ENCODE data around the gene SUDS3.
"Not testable (repeated sequence)": the region's sequence is repeated elsewhere in the genome, so short reads cannot be mapped to it uniquely, and the experiment has no call there.

Gene SUDS3

DNA sequence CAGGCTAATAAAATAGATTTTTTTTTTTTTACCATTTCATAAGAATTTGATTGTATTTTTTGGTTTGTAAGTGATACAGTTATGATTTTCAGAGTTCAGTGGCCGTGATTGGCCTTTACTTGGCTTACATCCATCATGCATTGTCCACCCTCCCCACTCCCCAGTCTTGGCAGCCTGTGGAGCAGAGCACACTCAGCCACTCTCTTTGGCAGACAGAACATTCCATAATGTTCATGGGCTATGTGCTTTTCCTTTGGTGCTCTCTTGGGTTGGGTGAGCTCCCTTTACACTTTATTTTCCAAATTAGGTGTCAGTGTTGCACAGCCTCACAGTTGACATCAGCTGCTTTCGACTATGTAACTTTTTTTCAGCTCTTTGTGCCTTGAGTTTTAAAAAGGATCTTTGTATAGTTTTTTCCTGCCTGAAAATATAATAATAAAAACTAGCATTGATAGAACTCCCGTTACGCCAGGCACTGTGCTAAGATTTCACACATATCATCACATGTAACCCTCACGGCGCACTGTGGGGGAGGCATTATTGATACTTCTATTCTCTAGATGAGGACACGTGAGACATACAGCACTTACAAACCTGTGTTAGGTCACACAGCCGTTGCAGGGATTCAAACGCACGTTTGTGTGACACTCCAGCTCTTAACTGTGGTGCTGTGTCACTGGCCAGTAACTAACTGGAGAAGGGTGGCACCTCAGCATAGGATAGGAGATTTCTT lies 21.5 kb downstream of the SUDS3 start:
- DNase-seq (ENCODE audit: low read depth), result no peak

DNA sequence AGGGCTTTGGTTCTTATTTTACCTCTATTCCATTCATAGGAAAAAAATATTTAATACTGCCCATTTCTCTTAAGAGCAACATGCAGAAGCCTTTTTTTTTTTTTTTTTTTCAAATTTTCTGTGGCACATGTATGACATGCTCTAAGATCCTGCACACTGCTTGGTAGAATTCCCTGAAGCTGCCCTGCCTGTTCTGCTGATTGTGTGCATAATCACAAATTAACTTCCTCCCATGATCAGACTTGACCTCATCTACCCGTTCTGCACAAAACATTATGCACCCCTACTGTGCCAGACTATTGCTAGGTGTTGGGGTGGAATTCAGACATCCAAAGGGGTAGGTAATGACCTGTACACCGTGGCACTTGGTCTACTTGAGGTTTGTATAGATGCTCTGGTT lies 22.2 kb downstream of the SUDS3 start:
- no peak for DNase-seq (ENCODE audit: low read depth)

DNA sequence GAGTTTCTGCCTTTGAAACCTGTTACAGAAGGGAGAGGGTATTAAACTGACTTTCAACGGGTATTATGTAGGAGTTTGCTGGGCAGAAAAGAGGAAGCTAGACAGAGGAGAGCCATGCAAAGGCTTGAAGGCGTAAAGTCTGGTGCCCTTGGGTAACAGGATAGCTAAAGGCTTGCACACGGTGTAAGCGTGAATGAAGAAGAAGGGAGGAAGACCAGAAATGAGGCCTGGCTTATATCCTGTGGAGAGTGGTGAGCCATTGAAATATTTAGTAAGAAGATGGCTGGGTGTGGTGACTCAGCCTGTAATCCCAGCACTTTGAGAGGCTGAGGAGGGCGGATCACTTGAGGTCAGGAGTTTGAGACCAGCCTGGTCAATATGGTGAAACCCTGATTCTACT lies 22.6 kb downstream of the SUDS3 start:
- DNase-seq (ENCODE audit: low read depth), result peak; percentile 34

DNA sequence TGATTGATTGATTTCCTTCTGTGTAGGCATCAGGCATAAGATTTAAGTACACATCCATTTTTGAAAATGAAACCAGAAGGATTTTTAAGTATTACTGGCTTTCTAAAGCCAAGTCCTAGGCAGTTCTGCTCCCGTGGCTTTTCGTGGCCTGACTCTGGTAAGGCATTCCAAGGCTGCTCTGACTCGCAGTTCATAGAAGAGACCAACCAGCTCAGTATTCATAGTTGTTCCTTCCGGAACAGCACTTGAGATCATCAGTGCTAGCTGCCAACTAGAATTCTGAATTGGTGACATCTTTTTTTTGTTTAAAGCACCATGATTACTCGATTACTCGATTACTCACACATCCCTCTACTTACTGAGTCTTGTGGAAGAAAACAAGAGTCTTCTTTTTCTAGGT lies 25.9 kb downstream of the SUDS3 start:
- DNase-seq (ENCODE audit: low read depth), result peak; percentile 60

DNA sequence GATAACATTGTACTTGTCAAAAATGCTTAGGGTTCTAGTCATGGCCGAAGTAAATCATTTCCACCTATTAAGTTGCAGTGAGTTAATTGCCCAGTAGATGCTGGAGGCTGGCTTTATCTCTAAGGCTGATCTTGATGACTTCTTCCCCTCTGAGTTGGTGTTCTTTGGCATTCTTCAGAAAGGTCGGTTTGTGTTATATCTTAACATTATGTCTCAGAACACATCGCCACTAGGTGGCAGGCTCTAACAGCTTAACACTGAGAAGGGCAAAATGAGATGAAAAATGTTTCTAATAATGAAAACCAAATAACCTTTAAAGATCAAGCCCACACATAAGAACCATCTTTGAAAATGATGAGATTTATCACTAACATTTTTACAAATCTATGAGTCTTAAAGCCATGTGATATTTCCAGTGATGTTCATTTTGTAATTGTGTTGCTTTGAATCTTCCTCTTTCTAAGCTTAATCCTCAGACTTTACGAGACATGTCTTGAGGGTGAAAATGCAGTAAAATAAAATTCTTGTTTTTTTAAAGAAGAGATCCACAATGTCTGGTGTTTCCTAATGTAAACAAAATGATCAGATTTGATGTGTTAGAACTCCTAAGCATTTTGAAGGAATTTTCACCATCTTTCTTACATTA lies 28.6 kb downstream of the SUDS3 start:
- peak; percentile 81 for DNase-seq (ENCODE audit: low read depth)

DNA sequence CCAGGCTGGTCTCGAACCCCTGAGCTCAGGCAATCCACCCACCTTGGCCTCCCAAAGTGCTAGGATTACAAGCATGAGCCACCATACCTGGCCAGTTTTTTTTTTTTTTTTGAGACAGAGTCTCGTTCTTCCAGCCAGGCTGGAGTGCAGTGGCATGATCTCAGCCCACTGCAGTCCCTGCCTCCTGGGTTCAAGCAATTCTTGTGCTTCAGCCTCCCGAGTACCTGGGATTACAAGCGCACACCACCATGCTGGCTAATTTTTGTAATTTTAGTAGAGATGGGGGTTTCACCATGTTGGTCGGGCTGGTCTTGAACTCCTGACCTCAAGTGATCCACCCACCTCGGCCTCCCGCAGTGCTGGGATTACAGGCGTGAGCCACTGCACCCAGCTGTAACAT lies 31.9 kb downstream of the SUDS3 start:
- DNase-seq (ENCODE audit: low read depth), result not testable (repeated sequence)

DNA sequence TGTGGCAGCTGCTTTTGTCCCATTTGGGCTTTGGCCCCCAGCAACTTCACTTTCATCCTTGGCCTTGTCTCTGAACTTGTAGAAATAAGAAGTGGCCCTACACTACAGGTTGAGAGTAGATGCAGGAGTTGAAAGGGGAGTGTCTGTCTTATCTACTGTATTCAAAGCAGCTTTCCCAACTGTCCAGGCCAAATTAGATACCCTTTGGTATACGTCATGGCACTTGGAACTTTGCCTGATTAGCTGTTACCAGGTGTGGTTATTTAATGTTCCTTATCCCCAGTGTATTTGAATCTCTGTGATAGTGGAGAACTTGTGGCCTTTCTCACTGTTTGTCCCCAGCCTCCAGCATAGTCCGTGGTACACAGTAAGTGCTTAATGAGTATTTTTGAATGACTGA lies 33.5 kb downstream of the SUDS3 start:
- DNase-seq (ENCODE audit: low read depth), result no peak

DNA sequence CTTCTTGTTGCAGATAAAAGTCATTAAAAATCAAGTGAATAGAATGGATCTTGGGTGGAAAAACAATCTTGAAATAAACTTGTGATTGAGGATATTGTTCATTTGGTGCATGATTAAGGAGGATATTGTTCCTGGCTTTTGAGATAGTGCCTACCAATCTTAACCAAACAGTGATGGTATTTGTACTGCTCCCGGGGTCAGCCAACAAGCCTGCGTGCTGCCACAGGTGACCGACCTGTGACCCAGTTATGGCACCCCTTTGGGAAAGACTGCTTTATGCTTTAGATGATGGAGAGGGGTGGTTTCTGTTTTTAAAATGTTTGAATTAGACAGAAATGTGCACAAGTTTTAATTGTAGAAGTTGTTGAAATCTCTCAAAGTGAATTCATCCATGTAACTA lies 41.6 kb downstream of the SUDS3 start:
- DNase-seq (ENCODE audit: low read depth), result no peak

DNA sequence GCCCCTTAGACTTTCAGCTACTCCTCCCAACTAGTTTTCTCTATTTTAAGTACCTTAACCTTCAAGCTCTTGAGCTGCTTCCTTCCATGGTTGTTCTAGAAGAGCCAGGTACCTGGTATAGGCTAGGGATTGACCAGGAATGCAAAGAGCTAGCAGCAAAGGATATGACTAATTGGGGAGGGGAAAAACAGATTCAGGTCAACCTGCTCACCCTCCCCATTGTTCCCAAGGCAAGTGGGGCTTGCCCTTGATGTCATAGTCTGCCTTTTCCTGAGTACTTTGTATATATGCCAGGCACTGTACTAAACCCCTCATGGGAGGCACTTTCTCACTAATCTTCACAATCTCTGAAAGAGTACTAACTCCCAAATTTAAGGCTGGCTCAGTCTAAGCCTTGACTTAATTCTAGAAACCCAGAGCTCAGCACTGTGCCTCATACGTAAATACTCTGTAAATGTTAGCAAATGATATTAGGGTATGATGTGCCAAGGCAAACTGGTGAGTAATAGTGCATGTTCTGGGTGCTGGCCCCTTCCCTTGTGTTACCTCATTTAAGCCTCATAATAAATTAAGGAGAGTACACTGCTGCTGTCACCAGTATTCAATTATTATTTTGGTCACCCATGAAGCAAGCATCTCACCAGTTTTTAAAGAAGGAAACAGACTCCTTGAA lies 42.2 kb downstream of the SUDS3 start:
- DNase-seq (ENCODE audit: low read depth), result peak; percentile 43

DNA sequence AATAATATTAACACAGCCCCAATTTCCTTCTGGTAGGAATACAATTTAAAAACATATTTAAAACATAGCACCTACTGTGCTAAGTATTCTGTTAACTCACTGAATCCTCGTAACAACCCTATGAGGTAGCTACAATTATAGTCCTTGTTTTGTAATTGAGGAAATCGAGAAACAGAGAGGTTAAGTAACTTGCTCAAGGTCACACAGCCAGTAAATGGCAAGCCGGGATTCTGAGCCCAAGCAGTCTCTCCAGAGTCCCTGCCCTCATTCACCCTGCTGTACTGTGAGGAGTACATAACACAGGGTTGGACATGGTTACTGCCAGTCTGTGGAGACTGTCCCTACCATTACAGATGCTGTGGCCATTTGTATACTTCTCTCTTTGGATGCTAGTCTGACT lies 44.3 kb downstream of the SUDS3 start:
- no peak for DNase-seq (ENCODE audit: low read depth)

DNA sequence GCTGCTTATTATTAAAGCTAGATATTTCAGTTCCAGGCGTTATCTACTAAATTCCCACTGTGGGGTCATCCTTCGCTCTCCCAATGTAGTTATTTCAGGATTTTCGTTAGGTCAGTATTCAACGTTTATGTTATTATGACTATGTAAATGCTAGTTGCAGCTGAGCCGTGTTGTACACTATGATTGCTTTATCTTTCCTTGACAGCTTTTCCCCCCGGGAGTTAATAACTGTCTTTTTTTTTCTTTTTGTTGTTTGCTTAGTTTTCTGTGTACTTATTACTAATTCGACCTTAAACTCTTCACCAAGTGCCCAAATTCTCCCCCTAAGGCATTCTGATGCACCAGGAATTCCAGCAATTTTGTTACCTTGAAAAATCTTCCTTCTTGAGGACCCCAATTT lies 48.5 kb downstream of the SUDS3 start:
- no peak for DNase-seq (ENCODE audit: low read depth)

DNA sequence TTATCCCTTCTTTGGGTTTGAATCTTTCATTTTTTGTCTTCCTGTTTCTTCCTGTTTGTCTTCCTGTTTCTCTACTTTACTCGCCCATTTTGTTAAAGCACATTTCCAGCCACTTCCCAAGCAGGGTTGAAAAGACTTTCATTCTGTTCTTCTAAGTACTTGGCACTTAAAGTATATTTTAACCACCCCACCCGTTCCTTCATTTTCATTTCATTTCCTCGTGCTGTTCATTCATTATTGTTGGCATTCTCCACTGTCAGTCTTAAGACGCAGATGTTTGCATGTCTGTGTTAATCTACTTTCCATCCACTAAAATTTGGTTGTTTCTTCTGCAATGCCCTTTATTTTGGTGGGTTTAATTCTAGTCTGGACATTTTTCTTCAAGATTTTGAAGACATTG lies 49.0 kb downstream of the SUDS3 start:
- DNase-seq (ENCODE audit: low read depth), result no peak

DNA sequence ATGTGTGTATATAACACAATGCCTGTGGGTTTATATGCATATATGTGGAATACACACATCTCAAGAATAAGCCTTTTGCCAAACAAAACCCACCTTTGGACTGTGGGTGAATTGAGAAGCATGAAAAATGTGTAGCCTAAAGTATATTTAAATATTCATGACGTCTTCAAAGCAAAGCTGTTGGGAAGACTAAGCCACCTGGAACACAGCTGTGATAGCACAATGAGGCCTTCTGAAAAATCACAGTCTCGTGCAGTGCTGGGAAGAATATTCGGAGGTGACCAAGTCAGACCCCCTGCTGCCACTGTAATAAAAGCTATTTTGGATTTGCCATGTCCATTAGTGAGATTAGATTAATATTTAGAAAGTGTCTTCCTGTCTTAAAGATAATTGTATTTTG lies 51.5 kb downstream of the SUDS3 start:
- DNase-seq (ENCODE audit: low read depth), result no peak

DNA sequence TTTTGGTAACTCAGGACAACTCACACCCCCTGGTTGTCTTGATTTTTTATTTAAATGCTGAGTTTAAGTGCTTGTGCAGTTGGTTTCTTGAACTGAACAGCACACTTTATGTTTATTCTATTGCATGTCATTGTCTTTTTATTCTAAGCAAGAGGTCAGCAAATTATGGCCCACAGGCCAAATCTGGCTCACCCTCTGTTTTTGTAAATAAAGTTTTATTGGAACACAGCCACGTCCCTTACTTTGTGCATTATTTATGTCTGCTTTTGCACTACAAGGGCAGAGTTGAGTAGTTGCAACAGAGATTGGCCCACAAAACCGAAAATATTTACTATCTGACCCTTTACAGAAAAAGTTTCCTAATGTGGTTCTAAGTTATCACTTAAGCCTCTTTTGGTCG lies 52.3 kb downstream of the SUDS3 start:
- DNase-seq (ENCODE audit: low read depth), result no peak

DNA sequence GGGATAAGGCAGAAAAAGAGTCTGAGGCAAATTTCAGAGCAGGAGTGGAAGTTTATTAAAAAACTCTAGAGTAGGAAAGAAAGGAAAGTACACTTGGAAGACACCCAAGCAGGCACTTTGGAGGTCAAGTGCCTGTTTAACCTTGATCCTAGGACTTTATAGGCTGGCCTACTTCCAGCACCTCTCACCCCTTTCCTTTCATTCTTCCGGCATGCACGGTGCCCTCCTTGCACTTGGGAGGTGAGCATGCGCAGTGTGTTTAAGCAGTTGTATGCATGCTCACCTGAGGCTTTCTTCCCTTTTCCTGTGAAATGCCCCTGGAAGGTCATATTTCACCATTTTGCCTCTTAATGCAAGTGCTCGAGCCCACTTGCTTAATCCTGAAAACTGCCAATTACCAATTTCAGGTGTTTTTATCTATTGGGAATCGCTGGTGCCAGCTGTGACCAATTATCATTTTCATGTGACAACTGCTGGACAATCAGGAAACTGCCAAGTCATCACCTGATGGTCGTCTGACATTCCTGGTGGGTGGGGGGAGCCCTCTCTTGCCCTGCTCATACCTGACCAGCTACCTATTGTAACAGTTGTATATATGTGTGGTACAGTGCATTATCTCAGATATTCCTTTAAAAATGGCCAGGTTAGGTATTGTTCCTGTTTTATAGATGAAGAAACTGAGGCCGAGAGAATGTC lies 53.5 kb downstream of the SUDS3 start:
- DNase-seq (ENCODE audit: low read depth), result no peak

DNA sequence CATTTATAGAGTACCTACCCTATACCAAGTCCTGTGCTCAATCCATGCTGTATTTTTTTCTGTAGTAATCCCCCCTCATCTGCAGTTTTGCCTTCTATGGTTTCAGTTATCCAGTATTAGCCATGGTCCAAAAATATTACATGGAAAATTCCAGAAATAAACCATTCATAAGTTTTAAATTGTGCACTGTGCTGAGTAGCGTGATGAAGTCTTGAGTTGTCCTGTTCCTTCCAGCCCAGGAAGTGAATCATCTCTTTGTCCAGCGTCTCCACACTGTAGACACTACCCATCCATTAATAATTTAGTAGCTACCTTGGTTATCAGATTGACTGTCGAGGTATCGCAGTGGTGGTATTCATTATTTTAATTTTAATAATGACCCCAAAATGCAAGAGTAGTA lies 54.2 kb downstream of the SUDS3 start:
- peak; percentile 47 for DNase-seq (ENCODE audit: low read depth)

DNA sequence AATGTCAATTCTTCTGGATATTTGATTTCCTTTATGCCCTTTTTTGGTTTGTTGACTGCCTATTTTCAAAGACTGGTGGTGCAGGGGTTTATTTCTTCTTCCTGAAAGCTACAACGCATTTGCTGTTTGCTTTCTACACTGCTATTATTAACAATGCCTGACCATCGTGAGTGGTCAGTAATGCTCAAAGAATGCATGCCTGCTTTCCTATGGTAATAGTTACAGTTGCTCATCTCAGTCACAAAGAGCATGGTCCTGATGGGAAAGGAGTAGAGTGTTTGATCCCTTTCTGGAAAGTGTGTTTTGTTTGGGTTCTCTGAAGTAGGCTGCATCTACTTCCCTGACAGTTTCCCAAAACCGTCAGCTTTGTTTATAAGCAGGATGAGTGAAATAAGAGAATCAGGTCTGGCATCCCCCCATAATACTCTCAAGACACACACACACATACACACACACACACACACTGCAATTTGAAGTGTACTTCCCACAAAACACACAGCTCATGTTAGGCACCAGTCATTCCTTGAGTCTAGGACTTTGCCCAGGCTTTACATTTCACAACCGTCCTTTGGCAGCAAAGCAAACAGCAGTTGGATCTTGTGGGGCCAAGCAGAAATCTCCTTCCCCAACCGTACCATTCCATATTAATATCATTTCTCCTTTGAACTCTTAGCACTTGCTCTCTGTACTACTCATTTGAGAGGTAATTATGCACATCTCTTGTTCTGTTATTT lies 56.6 kb downstream of the SUDS3 start:
- peak; percentile 62 for DNase-seq (ENCODE audit: low read depth)

DNA sequence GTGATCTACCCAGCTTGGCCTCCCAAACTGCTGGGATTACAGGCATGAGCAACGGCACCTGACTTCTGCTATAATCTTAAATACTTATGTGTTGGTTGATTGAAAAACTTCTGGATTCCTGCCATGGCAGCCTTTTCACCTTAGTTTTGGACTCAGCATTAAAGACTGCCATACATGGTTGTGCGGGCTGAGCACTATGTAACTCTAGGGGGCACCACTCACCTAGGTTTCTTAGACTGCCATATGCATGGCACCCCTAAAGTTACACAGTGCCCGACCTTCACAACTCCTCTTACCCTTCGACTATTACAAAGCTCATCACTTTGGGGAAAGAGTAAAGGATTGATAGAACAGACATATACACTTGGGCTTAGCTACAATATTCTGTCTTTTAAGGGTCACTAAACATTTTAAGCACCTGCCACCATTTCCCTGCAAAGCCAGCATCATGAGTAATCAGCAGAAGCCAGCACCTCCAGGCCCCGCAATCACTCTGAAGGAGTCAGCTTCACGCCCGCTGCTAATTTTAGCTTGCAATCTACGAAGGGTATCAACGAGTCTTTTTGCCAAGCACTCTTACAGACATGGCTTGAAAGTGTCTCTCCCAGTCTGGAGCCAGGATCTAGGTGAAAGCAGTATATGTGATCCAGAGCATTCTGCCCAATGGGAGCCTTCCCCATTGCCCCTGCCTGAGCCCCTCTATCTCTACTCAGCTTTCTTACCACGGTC lies 59.8 kb downstream of the SUDS3 start:
- DNase-seq (ENCODE audit: low read depth), result peak; percentile 30

DNA sequence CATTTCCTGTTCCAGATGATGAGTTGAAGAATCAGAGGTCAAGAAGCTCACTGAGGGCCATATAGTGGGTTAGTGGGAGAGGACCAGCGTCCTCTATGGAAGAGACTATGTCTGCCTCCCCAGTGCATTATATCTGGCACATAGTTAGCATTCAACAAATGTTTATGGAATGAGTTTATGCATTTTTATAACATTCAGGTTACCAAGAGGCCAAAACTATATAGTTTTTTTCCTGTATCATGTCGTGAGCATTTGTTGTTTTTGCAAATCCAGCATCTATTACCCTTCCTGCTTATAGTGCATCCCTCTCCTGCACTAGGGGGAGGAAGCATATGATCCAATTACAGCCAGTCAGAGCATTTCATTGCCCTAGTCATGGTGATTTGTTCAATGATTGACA lies 60.6 kb downstream of the SUDS3 start:
- DNase-seq (ENCODE audit: low read depth), result peak; percentile 76

DNA sequence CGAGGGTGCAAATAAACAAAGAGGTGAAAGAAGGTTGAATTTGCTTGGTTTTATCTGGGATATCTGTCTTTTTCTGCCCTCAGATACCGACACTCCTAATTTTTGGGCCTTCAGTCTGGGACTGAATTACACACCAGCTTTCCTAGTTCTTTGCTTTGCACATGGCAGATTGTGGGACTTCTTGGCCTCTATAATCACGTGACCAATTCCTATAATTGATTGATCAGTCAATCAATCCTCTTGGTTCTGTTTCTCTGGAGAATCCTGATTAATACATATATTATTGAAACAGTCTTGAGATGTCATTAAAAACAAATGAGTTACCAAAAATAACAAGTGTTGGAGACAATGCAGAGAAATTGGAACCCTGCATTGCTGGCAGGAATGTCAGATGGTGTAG lies 62.7 kb downstream of the SUDS3 start:
- no peak for DNase-seq (ENCODE audit: low read depth)

DNA sequence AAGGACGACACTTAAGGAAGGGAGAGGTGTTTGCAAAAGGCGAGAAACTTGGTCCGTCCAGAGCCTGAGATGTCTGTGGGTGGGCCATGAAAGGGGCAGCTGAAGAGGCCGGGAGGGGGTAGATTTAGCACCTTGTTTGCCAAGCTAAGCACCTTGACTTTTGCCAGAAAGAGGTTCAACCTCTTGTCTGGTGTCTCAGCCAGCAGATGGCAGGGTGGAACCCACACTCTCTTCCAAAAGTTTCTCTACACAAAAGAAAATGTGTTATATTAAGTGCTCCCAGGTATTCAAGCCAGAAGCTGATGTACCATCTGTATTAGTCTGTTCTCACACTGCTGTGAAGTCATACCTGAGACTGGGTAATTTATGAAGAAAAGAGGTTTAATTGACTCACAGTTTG lies 69.9 kb downstream of the SUDS3 start:
- DNase-seq (ENCODE audit: low read depth), result no peak

DNA sequence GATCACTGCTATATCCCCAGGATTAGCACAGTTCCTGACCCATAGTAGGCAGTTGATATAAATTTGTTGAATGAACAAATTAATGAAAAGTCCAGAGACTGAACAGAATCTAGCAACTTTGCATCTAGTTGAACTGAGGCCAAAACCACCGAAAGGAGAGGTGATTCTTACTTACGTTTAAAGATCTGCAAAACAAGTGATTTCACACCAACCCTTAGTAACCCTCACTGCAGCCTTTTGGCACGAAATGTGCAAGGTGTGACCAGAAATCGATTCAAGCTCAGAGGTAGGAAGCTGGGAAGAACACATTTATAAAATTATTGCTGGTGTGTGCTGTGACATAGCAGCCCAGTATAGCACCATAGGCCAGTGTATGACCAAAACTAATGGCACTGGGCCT lies 70.8 kb downstream of the SUDS3 start:
- DNase-seq (ENCODE audit: low read depth), result no peak
